ENCODE results near the gene SPACA6. TPM values are rescaled to one million over a fixed set of nuclear protein-coding genes. Genes with fewer than 3 reads are reported as not detected.

The SPACA6 gene
- total RNA-seq, 6 experiments from 2014 or later, result 12.2 to 14.9 (median 13.3) TPM

GRCh38 chr19:51652266-51652665 lies 40.9 kb upstream of the SPACA6 start:
- Mint-ChIP-seq H3K4me3 (no peak overlapping the region), H3K36me3 (ENCODE audit: low read depth) (no peaks in the 10 kb centered on the region), H3K27ac (no peak overlapping the region), H3K27me3 (ENCODE audit: insufficient read depth) (peaks cover 11% of the 10 kb centered on the region), H3K9me3 (no peaks in the 10 kb centered on the region), H3K4me1 (ENCODE audit: low read depth) (peaks cover 8% of the 10 kb centered on the region)
- TF ChIP-seq, protein P1, sequence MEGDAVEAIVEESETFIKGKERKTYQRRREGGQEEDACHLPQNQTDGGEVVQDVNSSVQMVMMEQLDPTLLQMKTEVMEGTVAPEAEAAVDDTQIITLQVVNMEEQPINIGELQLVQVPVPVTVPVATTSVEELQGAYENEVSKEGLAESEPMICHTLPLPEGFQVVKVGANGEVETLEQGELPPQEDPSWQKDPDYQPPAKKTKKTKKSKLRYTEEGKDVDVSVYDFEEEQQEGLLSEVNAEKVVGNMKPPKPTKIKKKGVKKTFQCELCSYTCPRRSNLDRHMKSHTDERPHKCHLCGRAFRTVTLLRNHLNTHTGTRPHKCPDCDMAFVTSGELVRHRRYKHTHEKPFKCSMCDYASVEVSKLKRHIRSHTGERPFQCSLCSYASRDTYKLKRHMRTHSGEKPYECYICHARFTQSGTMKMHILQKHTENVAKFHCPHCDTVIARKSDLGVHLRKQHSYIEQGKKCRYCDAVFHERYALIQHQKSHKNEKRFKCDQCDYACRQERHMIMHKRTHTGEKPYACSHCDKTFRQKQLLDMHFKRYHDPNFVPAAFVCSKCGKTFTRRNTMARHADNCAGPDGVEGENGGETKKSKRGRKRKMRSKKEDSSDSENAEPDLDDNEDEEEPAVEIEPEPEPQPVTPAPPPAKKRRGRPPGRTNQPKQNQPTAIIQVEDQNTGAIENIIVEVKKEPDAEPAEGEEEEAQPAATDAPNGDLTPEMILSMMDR (IDR thresholded peaks at IDR 0.05), result no peak
- no peak for DNase-seq

DNA sequence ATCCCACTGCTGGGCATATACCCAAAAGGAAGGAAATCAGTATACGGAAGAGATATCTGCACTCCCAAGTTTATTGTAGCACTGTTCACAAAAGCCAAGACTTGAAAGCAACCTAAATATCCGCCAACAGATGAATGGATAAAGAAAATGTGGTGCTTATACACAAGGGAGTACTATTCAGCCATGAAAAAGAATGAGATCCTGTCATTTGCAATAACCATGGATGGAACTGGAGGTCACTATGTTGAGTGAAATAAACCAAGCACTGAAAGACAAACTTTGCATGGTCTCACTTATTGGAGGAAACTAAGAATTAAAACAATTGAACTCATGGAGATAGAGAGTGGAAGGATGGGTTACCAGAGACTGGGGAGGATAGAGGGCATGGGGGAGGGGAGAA lies 40.0 kb upstream of the SPACA6 start:
- Mint-ChIP-seq H3K27me3 (ENCODE audit: insufficient read depth) (peaks cover 11% of the 10 kb centered on the region), H3K9me3 (no peaks in the 10 kb centered on the region), H3K4me1 (ENCODE audit: low read depth) (peaks cover 11% of the 10 kb centered on the region), H3K4me3 (no peak overlapping the region), H3K36me3 (ENCODE audit: low read depth) (no peaks in the 10 kb centered on the region), H3K27ac (no peak overlapping the region)
- no peak for DNase-seq
- TF ChIP-seq, protein P1 (IDR thresholded peaks at IDR 0.05), result no peak

- TF ChIP-seq, protein P1 (IDR thresholded peaks at IDR 0.05), result no peak
- Mint-ChIP-seq H3K4me1 (ENCODE audit: low read depth) (peaks cover 11% of the 10 kb centered on the region), H3K36me3 (ENCODE audit: low read depth) (no peaks in the 10 kb centered on the region), H3K27me3 (ENCODE audit: insufficient read depth) (peaks cover 7% of the 10 kb centered on the region), H3K27ac (no peak overlapping the region), H3K9me3 (no peaks in the 10 kb centered on the region), H3K4me3 (no peak overlapping the region)
- no peak for DNase-seq
Measured at GRCh38 chr19:51654783-51655182, 38.3 kb upstream of the SPACA6 start.

DNA sequence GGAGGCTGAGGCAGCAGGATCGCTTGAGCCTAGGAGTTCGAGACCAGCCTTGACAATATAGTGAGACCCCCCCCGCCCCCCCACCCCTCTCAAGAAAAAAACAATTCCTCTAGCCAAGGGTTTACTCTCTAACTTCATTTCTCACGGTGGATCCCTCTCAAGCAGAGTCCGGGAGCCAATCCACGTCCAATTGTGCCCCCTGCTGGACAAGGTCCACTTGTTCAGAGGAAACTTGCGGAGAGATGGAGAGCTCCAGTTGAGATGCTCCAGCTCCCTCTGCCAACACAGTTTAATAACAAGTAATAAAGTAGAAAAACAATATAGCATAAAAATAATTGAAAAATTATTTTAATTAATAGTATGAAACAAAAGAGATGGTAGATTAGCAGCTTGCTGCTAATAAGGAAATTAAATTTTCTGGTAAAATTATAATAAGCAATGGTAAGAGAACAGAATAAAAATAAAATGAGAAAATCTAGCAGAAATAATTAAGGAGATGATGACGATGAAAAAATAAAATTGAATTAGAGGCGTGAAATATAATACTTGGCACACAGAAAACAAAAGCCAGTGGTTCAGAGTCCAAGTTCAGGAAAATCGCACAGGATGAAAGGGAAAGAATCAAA lies 32.0 kb upstream of the SPACA6 start:
- peaks cover 11% of the 10 kb centered on the region for H3K4me1 Mint-ChIP-seq (ENCODE audit: low read depth)
- H3K27me3 Mint-ChIP-seq (ENCODE audit: insufficient read depth), result peaks cover 8% of the 10 kb centered on the region
- H3K27ac Mint-ChIP-seq, result no peak overlapping the region
- no peak overlapping the region for H3K4me3 Mint-ChIP-seq
- peak; percentile 75 for DNase-seq
- TF ChIP-seq, protein P1 (IDR thresholded peaks at IDR 0.05), result peak; percentile 84
- no peaks in the 10 kb centered on the region for H3K9me3 Mint-ChIP-seq
- H3K36me3 Mint-ChIP-seq (ENCODE audit: low read depth), result no peaks in the 10 kb centered on the region

DNA sequence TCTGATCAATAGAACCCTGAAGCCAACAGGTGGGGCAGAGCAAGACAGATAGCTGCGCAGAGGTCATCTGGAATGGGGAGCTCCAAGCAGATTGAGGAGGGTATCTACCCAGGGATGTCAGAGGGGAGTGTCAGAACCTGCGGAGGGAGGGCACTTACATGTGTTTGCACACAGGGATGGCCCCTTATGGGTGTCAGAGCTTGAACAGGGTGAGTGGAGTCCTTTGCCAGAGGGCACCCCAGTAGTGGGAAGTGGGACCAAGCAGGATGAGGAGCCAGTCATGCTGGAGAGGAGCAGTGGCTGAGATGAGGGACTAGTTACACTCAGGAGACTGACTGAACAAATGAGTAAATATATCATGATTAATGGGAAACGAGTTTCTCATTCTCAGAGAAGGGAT lies 29.5 kb upstream of the SPACA6 start:
- Mint-ChIP-seq H3K4me1 (ENCODE audit: low read depth) (no peaks in the 10 kb centered on the region), H3K27me3 (ENCODE audit: insufficient read depth) (peaks cover 6% of the 10 kb centered on the region), H3K9me3 (no peaks in the 10 kb centered on the region), H3K4me3 (no peak overlapping the region), H3K36me3 (ENCODE audit: low read depth) (no peaks in the 10 kb centered on the region), H3K27ac (no peak overlapping the region)
- DNase-seq, result no peak
- TF ChIP-seq, protein P1 (IDR thresholded peaks at IDR 0.05), result no peak
